B cell (primary cell): ENCODE data around the gene RUNDC3A. TPM values are rescaled to one million over a fixed set of nuclear protein-coding genes. Genes with fewer than 3 reads are reported as not detected.
A peak's percentile ranks its signal among the peaks of the same experiment; 100 is the strongest.

ENCODE experiments used
- ATAC-seq: fragments of 200-7000 bp; cut with Tn5 transposase; one replicate; pipeline ENCODE4 v1.10.0; 2021; ENCODE audit warnings: low read depth, mild to moderate bottlenecking, moderate number of reproducible peaks, moderate library complexity
- CTCF ChIA-PET: fragments of 350-600 bp; sonication (Branson Sonifier 250); formaldehyde crosslinking; loops from one replicate; lab custom pipeline; 2021; ENCODE audit warnings: antibody characterized with exemption, inconsistent platforms; lab: Charles Lee
- POLR2A ChIA-PET: fragments of 350-600 bp; sonication (Branson Sonifier 250); formaldehyde crosslinking; loops from one replicate; lab custom pipeline; 2021; ENCODE audit warnings: antibody characterized with exemption; lab: Charles Lee
- DNase-seq: peaks from one replicate; pipeline ENCODE4 v3.0.0; 2013
- H2AFZ ChIP-seq: 2 replicates; pipeline ENCODE4 v1.6.1; 2012; ENCODE audit warnings: mild to moderate bottlenecking, low read depth, low read length; ENCODE audit not compliant: insufficient read depth, poor library complexity, severe bottlenecking
- H3K27ac ChIP-seq, 2 donors: 1 replicate in 1 of 2; 2 replicates in 1 of 2; pipeline ENCODE4 v1.5.1; 2012 to 2013; ENCODE audit warnings: low read length in 2 of 2, mild to moderate bottlenecking in 2 of 2, moderate library complexity in 1 of 2
- H3K27me3 ChIP-seq, 4 experiments: fragments of 200-600 bp in 1 of 4; sonication (generic) in 1 of 4; replicated peaks in 1 of 4; 1 replicate in 2 of 4; 2 replicates in 2 of 4; pipeline versions ENCODE4 v1.6.1 to v1.7.0; 2013 to 2016; ENCODE audit warnings: low read length in 3 of 4, mild to moderate bottlenecking in 2 of 4, mixed read lengths in 1 of 4, moderate library complexity in 1 of 4; ENCODE audit not compliant: insufficient read depth in 4 of 4, control insufficient read depth in 3 of 4; ENCODE audit errors: control extremely low read depth in 1 of 4
- H3K36me3 ChIP-seq, 2 experiments: replicated peaks in 1 of 2; 1 replicate in 1 of 2; 2 replicates in 1 of 2; pipeline versions ENCODE4 v1.6.1 to v1.7.1; 2013; ENCODE audit warnings: low read length in 1 of 2; ENCODE audit not compliant: insufficient read depth in 2 of 2, control insufficient read depth in 1 of 2; ENCODE audit errors: control extremely low read depth in 1 of 2, extremely low read depth in 1 of 2
- H3K4me1 ChIP-seq, 2 donors: fragments of 200-600 bp in 1 of 2; sonication (generic) in 1 of 2; 1 replicate in 1 of 2; 2 replicates in 1 of 2; pipeline versions ENCODE4 v1.5.1 to v1.6.1; 2013 to 2017; ENCODE audit warnings: low read length in 2 of 2; ENCODE audit not compliant: control insufficient read depth in 2 of 2, insufficient read depth in 2 of 2
- H3K4me2 ChIP-seq: replicated peaks from 2 replicates; pipeline ENCODE3; 2012; ENCODE audit warnings: mild to moderate bottlenecking, low read depth, low read length; ENCODE audit not compliant: poor library complexity, severe bottlenecking
- H3K4me3 ChIP-seq, 5 experiments: fragments of 200-600 bp in 1 of 5; sonication (generic) in 1 of 5; 1 replicate in 3 of 5; 2 replicates in 2 of 5; pipeline versions ENCODE4 v1.5.1 to v1.7.0; 2011 to 2016; ENCODE audit warnings: low read length in 4 of 5, mild to moderate bottlenecking in 4 of 5, low read depth in 2 of 5, control low read depth in 1 of 5, moderate library complexity in 1 of 5; ENCODE audit not compliant: insufficient read depth in 1 of 5; ENCODE audit errors: control extremely low read depth in 1 of 5, extremely low read depth in 1 of 5
- H3K79me2 ChIP-seq: fragments of 200-600 bp; sonication (generic); one replicate; pipeline ENCODE4 v1.6.0; 2016; ENCODE audit warnings: low read length; ENCODE audit not compliant: control insufficient read depth, insufficient read depth
- H3K9ac ChIP-seq: fragments of 200-600 bp; sonication (generic); 2 replicates; pipeline ENCODE4 v1.6.1; 2017; ENCODE audit warnings: mild to moderate bottlenecking, low read length, moderate library complexity
- H3K9me3 ChIP-seq, 3 donors: one replicate each; pipeline versions ENCODE4 v1.6.1 to v1.7.1; 2013; ENCODE audit warnings: low read length in 2 of 3; ENCODE audit not compliant: control insufficient read depth in 2 of 3, insufficient read depth in 1 of 3; ENCODE audit errors: control extremely low read depth in 1 of 3
- H4K20me1 ChIP-seq: 2 replicates; pipeline ENCODE4 v1.6.0; 2012; ENCODE audit warnings: mild to moderate bottlenecking, low read length; ENCODE audit not compliant: insufficient read depth, control insufficient read depth, poor library complexity, severe bottlenecking
- H3K27ac Mint-ChIP-seq: one replicate; pipeline ENCODE4 v1.8.0; 2021; ENCODE audit warnings: mixed read lengths
- H3K27me3 Mint-ChIP-seq: one replicate; pipeline ENCODE4 v1.8.0; 2021; ENCODE audit warnings: mixed read lengths
- H3K4me1 Mint-ChIP-seq: one replicate; pipeline ENCODE4 v1.8.0; 2021; ENCODE audit warnings: mixed read lengths
- H3K4me3 Mint-ChIP-seq: one replicate; pipeline ENCODE4 v1.8.0; 2021; ENCODE audit warnings: mixed read lengths
- H3K9me3 Mint-ChIP-seq: one replicate; pipeline ENCODE4 v1.8.0; 2022; ENCODE audit warnings: mixed read lengths; ENCODE audit not compliant: insufficient read depth
- EZH2 ChIP-seq: IDR thresholded peaks from 2 replicates; pipeline ENCODE4 v1.6.1; 2012; ENCODE audit warnings: borderline replicate concordance, low read depth, mild to moderate bottlenecking, moderate library complexity, low read length; ENCODE audit not compliant: insufficient read depth, poor library complexity, severe bottlenecking
- WGBS: methylation state at CpG from one replicate; pipeline ENCODE4 v1.1.5; 2013; ENCODE audit warnings: missing lambda C conversion rate; ENCODE audit not compliant: insufficient coverage; 5-methylcytosine and 5-hydroxymethylcytosine counted together
- intact Hi-C: fragments of 100-400 bp; cut with micrococcal nuclease; formaldehyde crosslinking; loops from one replicate; pipeline ENCODE4 v1.10.0; 2022
- polyA plus RNA-seq: library from polyadenylated mRNA; depleted of rRNA; stranded (reverse); fragments of >200 nt; gene quantifications from 2 replicates; pipeline ENCODE4 v1.2.3, GENCODE V29; 2012
- total RNA-seq, 2 donors: library from RNA; stranded (reverse); fragments of 120-200 nt in 1 of 2; gene quantifications; 1 replicate in 1 of 2; 2 replicates in 1 of 2; pipeline versions ENCODE4 v1.2.3 to v1.2.4, GENCODE V29; 2013 to 2022
- TF ChIP-seq, protein P1 (sequence below): fragments of 200-600 bp; IDR thresholded peaks from one replicate; pipeline ENCODE4 v1.8.0; 2022; ENCODE audit warnings: antibody characterized with exemption, mild to moderate bottlenecking

Gene RUNDC3A
- total and polyA plus RNA-seq, 2 donors (not counting 1 experiment from before 2014, with no cell fraction given) = 0.19 TPM; not detected in 1

DNA sequence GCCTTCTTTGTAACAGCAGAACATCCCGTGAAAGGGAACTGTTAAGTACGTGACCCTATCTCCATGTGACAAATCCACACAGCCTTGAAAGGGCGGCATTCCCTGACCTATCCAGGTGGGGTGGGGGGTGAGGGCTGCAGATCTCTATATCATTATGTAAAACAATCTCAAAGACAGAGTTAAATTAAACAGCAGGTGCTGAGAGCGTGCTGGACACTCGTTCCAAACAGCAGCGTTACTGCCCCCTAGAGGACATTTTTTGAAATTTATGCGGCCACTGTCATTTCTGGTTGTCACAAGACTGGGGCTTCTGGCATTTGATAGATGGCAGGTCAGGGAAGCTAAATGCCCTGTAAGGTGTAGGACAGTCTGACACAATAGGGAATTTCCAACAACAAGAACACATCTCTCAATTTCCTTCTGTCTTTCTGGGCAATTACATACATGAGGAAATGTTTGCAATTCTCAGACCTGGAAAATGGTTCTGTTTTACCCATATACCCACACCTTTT, 22.9 kb downstream of the RUNDC3A start:
- Histone ChIP-seq H3K9ac (no peak overlapping the region), H3K36me3 (no peaks in the 10 kb centered on the region), H3K27me3 (no peaks in the 10 kb centered on the region), H4K20me1 (no peaks in the 10 kb centered on the region), H3K4me3 (no peak overlapping the region), H3K4me1 (peaks cover 8 to 33% of the 10 kb centered on the region in 2 donors), H3K4me2 (peak overlapping the region; percentile 1), H3K9me3 (no peaks in the 10 kb centered on the region), H2AFZ (no peak overlapping the region), H3K79me2 (no peaks in the 10 kb centered on the region), H3K27ac (no peak overlapping the region)
- H3K4me3 Mint-ChIP-seq = no peak overlapping the region
- no peaks in the 10 kb centered on the region for H3K27me3 Mint-ChIP-seq
- intact Hi-C loops = loop anchor here (1.0 kb wide), 3 partner anchors 14 to 190 kb away; partner anchors contain the start of genes GRN and HROB
- peak; percentile 22 for ATAC-seq
- DNase-seq = peak; percentile 87
- 0% methylated on average over 3 of the region's 7 CpGs for WGBS
- TF ChIP-seq, protein P1, sequence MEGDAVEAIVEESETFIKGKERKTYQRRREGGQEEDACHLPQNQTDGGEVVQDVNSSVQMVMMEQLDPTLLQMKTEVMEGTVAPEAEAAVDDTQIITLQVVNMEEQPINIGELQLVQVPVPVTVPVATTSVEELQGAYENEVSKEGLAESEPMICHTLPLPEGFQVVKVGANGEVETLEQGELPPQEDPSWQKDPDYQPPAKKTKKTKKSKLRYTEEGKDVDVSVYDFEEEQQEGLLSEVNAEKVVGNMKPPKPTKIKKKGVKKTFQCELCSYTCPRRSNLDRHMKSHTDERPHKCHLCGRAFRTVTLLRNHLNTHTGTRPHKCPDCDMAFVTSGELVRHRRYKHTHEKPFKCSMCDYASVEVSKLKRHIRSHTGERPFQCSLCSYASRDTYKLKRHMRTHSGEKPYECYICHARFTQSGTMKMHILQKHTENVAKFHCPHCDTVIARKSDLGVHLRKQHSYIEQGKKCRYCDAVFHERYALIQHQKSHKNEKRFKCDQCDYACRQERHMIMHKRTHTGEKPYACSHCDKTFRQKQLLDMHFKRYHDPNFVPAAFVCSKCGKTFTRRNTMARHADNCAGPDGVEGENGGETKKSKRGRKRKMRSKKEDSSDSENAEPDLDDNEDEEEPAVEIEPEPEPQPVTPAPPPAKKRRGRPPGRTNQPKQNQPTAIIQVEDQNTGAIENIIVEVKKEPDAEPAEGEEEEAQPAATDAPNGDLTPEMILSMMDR = peak; percentile 93
- TF ChIP-seq EZH2 = no peak
- ChIA-PET CTCF (interaction anchor here (0.5 to 7.4 kb wide), 25 partner anchors 10 to 391 kb away, joined by 3 to 117 read pairs (median 5); partner anchors contain the start of genes FAM171A2, GRN and TMUB2), POLR2A (interaction anchor here (0.5 to 1.7 kb wide), 5 partner anchors 13 to 182 kb away, joined by 3 to 5 read pairs (median 4); partner anchors contain the start of gene GRN)
- peak overlapping the region; percentile 38 for H3K27ac Mint-ChIP-seq
- H3K9me3 Mint-ChIP-seq = no peaks in the 10 kb centered on the region
- peaks cover 30% of the 10 kb centered on the region for H3K4me1 Mint-ChIP-seq

DNA sequence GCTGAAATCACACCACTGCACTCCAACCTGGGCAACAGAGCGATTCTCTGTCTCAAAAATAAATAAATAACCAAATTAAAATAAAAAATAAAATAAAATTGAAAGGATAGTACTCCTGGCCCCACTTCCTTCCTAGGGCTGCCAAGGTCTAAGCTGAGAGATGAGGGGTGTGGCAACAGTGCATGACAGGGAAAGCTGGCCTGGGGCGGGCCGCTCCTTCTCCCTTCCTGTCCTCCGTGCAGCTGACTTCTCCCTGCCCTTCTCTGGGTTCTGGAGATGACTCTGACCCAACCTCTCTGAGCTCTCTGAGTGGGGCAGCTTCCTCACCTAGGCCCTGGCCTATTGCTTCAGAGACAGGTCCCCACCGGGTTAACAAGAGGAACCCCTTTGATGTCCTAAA, 25.0 kb downstream of the RUNDC3A start:
- POLR2A ChIA-PET = interaction anchor here (0.8 kb wide), 1 partner anchor 30 kb away, joined by 5 read pairs; the partner anchor contains the start of gene FAM171A2
- no peaks in the 10 kb centered on the region for H3K79me2 ChIP-seq
- no peak overlapping the region for H3K9ac ChIP-seq
- H3K4me1 ChIP-seq = peaks cover 4 to 26% of the 10 kb centered on the region in 2 donors
- H3K36me3 ChIP-seq = no peaks in the 10 kb centered on the region
- 84% methylated on average over 3 of the region's 5 CpGs for WGBS
- Mint-ChIP-seq H3K27me3 (no peaks in the 10 kb centered on the region), H3K4me3 (no peak overlapping the region), H3K9me3 (no peaks in the 10 kb centered on the region), H3K4me1 (peaks cover 17% of the 10 kb centered on the region), H3K27ac (no peak overlapping the region)
- DNase-seq = no peak
- H3K4me3 ChIP-seq = no peak overlapping the region
- no peak overlapping the region for H3K27ac ChIP-seq
- TF ChIP-seq EZH2 = no peak
- TF ChIP-seq, protein P1 = no peak
- no peaks in the 10 kb centered on the region for H3K9me3 ChIP-seq
- CTCF ChIA-PET = interaction anchor here (0.8 to 7.4 kb wide), 5 partner anchors 11 to 331 kb away, joined by 3 to 117 read pairs (median 20); partner anchors contain the start of gene GRN
- no peaks in the 10 kb centered on the region for H3K27me3 ChIP-seq
- no peak overlapping the region for H2AFZ ChIP-seq
- no peak overlapping the region for H3K4me2 ChIP-seq
- H4K20me1 ChIP-seq = no peaks in the 10 kb centered on the region
- ATAC-seq = no peak
- intact Hi-C loops = no loop called here
